ENCODE data around the gene SCARF1.

The SCARF1 gene

DNA sequence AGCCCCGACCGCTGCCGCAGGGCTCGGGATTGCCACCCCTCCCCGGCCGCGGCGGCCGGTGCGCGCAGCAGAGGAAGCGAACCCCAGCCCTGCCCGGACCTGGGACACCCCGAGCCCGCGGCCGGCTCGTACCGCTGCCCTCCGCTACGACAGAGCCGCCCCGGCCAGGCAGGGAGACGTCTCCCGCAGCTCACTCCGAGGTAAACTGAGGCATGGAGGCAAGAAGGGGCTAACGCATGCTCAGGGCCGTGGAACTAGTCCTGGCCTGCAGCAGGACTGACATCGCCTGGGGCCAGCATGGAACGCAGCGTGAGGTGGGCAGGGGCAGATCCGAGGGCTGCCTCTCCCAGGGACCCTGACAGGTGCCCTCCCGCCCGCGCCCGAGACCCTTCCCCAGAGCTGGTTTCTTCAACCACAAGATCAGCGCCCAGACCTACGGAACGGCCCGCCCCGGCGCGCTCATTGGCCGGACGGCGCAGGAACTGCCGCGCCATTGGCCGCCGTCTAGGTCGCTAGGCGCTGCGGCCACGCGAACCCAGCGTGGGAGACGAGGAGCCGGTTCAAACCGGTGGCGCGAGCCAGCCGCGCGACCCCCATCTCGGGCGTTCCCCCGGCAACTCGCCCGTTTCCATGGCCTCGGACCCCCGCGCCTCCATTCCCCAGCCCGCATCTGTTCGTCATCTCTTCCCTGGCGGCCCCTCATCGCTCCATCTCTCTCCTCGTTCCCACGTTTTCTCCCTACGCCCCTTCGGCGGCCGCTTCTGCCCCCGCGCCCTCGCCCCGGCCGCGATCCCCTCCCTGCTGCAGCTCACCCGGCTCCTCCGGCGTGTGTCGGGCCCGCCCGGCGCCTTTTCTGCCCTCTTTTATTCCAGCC is 17.3 kb downstream of the SCARF1 start, which contains the start of gene SLC43A2:
Gene SLC43A2 (minus strand): TSS at position 853 of the 874 bp plus-strand sequence. CDS start 960 bp downstream, outside the sequence.
- DNase-seq = peak; percentile 57

DNA sequence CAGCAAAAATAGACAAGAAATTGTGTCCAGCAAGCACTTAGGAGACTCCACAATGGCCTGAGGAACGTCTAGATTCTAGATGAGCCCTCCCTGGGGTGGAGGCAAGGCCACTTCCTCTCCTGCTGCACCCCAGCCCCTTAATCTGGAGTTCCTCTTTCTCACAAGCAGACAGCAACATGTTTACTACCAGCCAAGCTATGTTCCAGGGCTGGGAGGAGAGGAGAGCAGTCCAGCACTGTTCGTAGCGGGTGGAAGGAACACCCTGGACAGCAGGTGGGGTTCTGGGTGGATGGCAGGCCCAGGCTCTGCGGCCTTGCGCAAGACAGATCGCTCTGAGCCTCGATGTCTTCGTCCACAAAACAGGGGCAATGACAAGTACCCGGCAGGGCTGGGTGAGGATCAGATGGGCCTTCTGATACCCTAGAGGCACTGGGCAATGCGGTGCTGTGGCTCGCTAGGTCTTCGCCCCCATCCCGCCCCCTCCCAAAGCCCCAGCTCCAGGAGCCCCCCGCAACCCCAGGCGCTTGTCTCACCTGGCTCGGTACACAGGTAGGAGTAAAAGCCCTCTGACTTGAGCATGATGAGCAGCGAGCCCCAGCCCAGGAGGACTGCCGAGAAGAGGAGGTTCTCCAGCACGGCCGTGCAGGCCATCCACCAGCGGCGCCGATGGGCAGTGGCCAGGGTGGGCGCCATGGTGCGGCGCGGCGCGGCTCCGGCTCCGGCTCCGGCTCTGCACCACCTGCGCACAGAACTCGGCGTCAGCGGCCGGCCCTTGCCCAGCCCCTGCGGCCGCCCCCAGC is 18.1 kb downstream of the SCARF1 start:
- no peak for DNase-seq

DNA sequence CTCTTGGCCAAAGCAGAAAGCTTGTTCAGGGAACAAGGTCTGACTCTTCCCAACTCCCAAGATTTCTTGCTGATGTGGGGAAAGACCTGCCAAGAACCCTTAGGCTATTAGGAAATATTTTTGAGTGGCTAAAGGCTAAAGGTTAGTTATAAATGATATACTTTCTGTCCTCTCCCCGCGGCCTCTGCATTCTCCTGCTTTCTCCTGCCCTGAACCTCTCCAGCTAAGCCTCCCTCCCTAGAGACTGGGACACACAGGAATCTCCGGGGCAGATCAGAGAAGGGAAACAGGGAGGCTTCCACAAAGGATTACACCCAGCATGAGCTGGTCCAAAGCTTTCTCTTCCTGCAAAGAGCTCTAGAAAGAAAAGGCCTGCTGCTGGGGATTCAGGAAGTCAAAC is 19.2 kb downstream of the SCARF1 start:
- no peak for DNase-seq

DNA sequence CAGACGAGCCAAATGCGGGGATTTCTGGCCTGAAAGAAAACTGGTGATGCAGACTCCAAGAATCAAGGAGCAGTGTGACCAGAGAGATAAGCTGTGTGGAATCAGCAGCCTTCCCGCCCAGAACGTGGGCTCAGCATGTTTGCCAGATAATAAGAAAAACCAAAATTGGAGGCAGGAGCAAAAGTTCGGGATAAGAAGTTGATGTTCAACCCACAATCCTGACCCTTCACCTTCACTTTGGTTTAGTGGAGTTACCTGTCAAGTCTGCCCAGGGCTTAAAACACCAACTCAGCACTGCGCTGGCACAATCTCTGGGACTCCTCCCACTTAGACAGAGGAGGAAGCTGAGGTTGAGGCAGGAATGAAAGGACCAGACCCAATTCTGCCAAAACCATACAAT is 20.0 kb downstream of the SCARF1 start:
- DNase-seq = no peak

DNA sequence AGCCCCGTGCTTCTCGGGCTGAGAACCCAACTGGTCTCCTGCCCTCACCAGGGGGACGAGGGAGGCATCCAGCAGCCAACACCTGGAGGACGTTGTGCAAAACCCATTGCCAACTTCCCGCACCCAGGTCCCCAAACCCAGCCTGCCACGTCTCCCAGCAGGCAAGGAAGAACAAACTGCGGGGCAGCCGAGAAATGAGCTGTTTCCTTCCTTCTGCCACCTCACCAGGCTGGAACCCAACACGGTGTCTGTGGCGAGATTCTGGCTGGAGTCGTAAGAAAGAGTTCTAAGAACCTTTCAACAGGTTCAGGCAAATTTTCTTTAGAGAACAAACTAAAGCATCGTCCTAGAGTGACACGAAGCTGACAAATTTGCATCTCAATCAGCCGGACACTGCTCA is 20.5 kb downstream of the SCARF1 start:
- no peak for DNase-seq

DNA sequence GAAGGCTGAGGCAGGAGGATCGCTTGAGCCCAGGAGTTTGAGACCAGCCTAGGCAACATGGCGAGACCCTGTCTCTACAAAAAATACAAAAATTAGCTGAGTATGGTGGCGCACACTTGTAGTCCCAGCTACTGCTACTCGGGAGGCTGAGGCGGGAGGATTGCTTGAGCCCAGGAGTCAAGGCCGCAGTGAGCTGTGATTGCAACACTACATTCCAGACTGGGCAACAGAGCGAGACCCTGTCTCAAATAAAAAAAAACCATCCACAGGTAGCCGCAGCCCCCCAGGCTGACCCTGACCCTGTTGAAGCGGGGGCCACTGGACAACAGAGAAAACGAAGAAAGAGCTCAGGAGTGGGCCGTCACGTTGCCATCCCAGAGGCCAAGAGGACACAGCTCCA is 20.9 kb downstream of the SCARF1 start:
- no peak for DNase-seq

DNA sequence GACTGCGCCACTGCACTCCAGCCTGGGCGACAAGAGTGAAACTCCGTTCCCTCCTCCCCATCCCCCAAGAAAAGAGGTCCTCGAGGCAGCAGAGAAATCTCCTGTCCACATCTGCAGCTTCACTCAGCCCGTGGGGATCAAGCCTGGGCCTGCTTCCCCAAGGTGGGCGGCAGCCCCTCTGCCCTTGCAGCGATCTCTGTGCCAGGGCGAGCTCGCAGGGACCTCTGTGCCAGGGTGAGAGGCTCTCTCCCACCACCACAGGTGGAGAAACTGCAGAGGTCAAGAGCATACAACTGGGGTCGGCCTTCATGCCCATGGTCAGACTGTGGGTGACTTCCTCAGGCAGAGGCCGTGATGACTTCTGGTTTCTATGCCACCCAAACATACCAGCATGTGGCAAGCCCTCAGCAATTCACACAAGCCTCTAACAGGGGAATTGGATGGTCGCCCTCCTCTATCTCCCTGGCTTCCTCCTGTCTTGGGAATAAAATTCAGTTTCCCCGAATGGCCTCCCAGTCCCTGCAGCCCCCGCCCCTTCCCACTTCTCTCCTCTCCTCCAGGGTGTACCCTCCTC is 22.4 kb downstream of the SCARF1 start:
- no peak for DNase-seq

DNA sequence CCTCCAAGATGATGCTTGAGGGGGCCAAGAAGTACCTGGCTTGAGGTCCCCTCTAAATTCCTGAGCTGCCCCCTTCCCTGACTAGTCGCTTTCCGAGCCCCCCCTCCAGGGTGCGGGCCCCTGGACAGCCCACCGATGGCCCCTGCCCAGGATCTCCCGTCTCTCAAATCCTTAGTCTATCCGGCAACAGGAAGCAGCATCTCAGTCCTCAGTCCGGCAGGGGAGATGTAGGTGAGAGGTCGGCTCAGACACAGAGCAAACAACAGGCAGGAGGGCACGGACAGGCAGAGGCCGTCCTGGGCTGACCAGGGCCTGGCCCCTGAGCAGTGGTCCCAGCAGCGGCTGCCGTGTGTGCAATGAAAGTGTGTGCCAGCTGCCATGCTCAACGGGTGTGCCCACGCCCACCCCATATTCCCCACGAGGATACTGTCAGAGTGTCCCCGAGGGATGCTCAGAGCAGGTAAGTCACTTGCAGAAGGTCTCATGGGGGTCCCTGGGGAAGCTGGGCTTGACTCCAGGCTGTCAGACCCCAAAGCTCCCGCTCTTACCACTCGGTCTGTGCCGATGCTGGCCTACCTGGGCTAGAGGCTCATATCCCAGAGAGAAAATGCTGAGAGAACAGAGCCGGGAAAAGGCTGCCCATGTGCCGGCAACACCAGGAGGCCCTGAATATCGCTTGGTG is 24.1 kb downstream of the SCARF1 start:
- DNase-seq = no peak

DNA sequence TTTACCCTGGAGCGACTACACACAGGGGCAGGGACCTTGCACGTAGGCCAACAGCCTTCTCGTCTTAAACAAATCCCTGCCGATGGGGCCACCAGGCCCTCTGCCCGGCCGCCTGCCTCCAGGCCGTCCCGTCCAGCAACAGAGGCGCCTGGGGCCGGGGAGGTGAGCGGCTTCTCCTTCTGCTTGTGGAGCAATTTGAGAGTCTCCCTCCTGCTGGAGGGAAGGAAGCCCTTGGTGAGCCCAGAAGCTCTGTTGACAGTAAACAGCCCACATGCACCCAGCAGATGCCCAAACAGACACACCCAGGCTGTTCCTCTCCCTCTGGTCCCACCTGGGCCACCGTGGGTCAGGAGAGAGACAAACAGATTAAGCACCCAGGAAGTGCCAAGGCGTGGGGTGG is 25.0 kb downstream of the SCARF1 start:
- DNase-seq = no peak

DNA sequence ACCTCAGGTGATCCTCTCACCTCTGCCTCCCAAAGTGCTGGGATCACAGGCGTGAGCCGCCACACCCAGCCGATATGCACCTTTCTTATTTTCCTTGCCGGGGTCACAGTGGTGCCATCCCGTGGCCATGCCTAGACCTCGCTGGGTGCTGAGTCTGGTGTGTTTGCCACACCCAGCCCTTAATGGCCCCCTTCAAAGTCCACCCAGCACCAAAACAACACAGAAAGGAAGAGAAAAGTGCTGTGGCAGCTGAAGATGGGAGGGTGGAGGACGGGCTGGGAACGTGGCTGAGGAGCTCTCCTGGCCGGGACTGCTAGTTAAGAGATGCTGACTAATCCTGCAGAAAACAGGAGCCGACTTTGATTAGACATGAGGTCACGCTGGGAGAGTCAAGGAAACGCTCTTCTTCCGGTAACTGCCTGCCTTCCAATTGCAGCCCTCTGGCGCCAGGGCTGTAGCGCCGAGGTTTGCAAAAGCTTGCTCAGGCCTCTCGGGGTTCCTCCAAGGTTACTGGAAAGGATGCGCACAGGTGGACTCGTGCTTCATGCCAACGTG is 27.8 kb downstream of the SCARF1 start:
- DNase-seq = peak; percentile 52

DNA sequence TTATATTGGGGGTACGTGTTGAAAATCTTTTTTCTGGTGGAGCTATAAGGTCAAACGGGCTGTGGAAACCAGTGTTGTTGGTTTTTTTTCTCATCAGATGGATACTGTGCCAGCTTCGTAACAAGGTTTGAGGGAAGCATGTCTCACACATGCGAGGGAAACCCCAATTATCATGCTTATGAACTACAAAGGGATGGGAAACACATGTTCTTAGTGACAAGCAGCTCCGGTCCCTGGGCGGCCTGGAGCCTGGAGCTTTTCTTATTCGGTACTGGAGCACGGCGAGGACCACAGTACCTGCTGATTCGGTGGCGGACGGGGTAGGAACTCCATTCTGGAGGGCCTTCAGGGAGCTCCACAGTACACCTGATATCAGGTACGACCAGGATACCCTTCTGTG is 29.4 kb downstream of the SCARF1 start:
- DNase-seq = no peak

DNA sequence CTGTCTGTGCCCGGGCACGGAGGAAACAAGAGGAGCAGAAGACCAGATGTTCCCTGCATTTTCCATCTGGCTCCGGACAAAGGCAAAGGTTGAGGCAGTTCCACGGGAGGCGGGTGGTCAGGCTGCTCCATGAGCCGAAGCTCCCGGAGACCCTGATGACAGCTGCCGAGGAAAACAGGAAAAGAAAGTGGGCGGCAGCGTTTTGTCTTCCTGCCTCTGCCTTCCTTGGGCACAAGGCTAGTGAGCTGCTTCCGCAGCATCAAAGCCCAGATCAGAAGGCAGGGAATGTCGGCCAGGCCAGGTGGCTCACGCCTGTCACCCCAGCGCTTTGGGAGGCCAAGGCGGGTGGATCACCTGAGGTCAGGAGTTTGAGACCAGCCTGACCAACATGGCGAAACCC is 33.1 kb downstream of the SCARF1 start:
- no peak for DNase-seq

DNA sequence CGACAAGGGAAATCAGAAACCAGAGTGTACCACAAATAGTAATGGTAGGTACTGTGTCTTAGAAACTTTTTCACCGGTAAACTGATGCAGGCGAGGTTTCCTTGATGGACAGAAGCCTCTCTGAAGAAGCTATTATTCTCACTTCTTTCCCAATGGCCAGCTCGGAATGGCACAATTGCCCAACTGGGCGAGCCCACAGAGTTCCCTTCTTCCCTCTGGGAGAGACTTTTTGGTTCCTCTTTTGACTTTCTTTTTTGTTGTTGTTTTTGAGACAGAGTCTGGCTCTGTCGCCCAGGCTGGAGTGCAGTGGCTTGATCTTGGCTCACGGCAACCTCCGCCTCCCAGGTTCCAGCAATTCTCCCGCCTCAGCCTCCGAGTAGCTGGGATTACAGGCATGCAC is 33.8 kb downstream of the SCARF1 start:
- DNase-seq = no peak

DNA sequence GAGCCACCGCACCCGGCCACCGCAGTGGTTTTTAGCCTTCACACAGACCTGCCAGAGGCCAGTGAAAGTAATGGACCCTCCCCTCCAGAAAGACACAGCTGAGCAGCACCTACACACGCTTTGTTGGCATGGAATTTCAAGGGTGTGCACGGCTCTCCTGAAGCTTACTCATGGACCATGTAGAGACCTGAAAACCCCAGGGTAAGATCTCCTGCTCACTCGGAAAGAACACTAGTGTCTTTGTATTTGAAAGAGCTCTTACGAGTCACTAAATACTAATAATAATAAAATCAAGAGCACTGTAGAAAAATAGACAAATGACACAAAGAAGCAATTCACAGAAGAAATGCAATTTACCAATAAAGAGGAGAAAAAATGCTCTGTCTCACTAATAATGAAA is 36.9 kb downstream of the SCARF1 start:
- DNase-seq = no peak

DNA sequence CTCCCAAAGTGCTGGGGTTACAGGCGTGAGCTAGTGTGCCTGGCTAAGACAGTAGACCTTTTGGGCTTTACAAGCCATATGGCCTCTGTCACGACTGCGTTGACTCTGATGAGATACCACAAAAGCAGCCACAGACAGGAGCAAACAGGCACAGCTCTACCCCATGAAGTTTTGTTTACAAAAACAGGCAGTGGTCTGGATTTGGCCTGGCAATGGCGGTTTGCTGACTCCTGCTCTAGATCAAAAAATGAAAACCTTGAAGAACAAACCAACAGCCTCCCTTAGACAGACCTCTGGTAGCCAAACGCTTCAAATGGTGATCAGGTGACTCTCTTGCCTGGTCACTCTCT is 37.6 kb downstream of the SCARF1 start:
- no peak for DNase-seq

DNA sequence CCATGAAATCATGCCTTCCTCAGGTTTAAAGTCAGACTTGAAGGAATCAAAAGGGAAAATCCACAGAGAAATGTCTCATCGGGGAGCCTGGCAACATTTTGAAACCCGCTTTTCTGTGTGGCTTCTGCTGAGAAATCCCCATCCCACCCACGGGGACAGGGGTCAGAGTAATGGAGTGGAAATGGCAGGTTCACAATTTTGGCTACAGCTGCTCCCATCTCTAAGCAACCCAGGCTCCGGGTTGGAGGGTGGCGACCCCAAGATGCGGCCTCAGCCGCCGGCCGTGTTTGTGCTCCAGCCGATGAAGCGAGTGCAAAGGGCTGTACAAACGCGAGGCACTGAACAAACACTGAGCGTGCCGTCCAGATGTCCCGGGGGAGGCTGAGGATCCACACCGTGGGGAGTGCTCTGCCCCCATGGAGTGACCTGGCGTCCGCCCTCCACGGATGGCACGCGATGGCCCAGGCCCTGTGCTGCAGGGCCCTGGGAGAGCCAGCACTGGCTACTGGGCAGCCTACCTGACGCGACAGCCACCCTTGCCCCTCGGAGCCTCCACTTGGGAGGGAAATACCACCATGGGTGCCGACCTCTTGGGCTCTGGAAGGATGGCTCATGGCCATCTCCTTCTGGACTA is 39.1 kb downstream of the SCARF1 start:
- no peak for DNase-seq

DNA sequence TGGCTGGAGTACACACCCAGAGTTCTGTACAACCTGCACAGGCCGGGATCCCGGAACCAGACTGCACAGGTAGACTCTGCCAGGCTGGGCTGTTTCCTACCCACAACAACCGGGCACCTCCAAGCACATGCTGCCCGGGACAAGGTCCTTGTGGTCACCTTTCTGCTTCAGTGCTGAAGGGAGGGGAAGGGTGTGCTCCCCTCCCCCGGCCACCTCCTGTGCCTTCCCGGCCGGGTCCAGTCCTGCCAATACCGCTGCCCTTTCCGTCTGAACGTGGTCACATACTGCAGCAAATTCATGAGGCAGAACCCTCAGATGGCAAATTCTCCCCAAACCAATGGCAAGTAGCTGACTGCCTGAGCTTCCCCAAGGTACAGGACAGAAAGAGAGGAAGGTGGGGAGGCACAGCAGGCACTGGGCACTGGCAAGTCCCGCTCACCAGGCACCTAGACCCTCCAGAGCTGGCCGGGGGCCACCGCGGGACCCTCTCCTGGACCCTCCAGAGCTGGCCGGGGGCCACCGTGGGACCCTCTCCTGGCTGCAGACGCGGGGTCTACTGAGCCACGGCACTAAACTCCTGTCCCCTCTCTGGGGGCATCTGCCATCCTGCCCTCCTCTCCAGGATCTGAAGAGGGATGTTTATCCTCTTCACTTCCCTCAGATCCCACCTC is 39.7 kb downstream of the SCARF1 start:
- no peak for DNase-seq

DNA sequence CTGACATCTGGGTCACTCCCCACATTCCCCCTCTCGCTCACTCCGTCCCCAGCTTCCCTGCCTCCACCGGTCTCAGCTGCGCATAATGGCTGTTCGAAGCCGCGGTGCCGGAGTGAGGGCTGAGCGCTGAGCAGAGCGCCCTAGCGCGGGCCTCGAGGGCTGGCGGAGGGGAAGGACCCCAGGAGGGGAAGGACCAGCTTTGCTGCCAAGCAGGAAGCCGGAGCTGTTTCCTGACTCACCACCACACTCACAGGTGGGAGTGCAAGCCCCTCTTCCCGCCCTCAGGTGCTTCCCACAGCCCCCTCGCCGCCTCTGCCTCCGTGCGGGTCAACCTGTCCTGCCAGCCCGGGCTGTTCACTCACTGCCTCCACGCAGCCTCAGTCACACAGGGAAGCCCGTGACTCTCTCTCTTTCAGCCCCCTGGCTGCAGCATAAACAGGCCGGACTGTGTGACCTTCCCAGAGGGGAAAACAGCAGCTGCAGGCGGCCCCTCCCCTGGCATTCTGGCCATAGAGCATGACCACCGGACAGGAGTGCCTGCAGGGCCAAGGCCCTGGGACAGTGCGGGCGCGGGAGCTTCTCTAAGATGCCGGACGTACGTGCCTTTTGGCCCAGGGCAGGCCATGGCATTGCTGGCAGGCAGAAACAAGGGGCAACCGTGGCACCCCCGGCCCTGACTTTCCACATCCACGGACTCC is 40.6 kb downstream of the SCARF1 start:
- no peak for DNase-seq

DNA sequence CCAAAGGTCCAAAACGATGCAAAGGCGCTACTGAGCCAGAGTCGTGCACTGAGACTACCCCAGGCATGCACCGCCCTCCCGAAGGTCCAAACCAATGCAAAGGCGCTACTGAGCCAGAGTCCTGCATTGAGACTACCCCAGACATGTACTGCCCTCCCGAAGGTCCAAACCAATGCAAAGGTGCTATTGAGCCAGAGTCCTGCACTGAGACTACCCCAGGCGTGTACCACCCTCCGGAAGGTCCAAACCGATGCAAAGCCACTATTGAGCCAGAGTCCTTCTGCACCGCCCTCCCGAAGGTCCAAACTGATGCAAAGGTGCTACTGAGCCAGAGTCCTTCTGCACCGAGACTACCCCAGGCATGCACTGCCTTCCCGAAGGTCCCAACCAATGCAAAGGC is 44.0 kb downstream of the SCARF1 start:
- no peak for DNase-seq

DNA sequence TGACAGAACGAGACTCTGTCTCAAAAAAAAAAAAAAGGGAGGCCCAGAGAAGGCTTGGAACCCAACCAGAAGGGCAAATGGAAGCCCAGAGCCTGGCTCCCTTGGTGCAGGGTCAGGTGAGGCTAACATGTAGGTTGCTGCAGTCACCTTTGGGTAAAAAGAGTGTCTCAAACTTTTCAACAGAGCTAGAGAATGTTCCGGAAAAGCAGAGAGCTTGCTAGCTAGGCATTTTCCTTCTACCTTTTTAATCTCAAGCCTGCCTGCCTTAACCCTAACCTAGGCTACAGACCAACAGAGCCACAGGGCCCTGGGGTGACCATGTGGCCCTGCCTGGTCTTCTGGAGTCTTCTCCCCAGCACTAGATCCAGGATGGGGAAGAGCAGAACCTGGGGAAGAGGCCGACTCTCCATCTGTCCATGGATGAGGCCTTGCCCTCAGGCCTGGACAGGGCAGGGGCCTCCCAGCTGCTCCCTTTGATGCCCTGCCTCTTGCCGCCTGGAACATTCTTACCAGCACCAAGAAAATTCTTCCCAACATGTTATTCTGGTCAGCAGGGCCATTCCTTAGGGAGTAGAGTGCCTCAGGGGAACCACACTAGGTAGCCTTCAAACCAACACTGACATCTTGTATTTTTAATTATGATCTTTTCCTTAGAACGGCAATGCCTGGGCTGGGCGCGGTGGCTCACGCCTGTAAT is 47.0 kb downstream of the SCARF1 start:
- no peak for DNase-seq

Data from T1000 (cell line).